Mammary epithelial cell (primary cell): ENCODE results near the gene ATP8A1.

ENCODE experiments used
- EZH2 ChIP-seq: IDR thresholded peaks from 2 replicates; pipeline ENCODE4 v1.6.1; 2012; ENCODE audit warnings: low read length, inconsistent platforms, borderline replicate concordance
- TF ChIP-seq, protein P1 (sequence below), 2 donors: IDR thresholded peaks in 1 of 2; conservative IDR thresholded peaks in 1 of 2; 2 replicates each; pipeline ENCODE4 v1.5.1; 2011 to 2012; ENCODE audit warnings: inconsistent platforms in 2 of 2, low read length in 2 of 2, mild to moderate bottlenecking in 2 of 2, control low read depth in 1 of 2, low read depth in 1 of 2; ENCODE audit not compliant: insufficient read depth in 1 of 2; ENCODE audit errors: extremely low read depth in 1 of 2

DNA sequence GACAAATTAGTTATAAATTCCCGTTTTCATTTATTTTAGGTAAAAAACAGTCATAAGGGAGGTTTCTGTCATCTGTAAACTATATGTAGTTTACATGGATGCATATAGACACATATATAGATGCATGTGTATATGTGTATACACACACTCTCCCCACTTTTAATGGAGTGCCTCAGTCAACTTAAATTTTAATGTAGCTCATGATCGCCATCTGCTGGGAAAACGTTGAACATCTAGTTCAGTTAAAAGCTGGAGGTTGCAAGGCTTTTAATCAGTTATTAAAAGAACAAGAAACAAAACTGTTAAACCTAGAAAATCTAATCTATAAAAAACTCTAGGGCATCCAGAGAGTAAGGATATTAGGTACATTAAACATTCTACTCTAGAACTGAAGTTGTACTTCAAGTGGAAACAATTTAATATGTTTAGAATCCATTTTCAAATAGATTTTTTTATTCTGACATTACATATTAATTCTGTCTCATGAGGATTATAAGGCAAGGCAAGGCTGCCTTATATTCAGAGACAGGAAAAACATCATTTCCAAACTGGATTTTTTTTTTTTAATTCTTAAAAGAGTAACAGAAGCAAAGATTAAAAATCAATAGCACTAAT, 137.0 kb downstream of the ATP8A1 start:
- TF ChIP-seq EZH2 = no peak
- TF ChIP-seq, protein P1, sequence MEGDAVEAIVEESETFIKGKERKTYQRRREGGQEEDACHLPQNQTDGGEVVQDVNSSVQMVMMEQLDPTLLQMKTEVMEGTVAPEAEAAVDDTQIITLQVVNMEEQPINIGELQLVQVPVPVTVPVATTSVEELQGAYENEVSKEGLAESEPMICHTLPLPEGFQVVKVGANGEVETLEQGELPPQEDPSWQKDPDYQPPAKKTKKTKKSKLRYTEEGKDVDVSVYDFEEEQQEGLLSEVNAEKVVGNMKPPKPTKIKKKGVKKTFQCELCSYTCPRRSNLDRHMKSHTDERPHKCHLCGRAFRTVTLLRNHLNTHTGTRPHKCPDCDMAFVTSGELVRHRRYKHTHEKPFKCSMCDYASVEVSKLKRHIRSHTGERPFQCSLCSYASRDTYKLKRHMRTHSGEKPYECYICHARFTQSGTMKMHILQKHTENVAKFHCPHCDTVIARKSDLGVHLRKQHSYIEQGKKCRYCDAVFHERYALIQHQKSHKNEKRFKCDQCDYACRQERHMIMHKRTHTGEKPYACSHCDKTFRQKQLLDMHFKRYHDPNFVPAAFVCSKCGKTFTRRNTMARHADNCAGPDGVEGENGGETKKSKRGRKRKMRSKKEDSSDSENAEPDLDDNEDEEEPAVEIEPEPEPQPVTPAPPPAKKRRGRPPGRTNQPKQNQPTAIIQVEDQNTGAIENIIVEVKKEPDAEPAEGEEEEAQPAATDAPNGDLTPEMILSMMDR (conservative IDR thresholded peaks at IDR 0.05 in 1 of 2, IDR thresholded peaks at IDR 0.05 in 1 of 2; ENCODE audit: extremely low read depth in 1 of 2, insufficient read depth in 1 of 2, low read depth in 1 of 2, low read length in 2 of 2) = peak; percentile 47 to 57
